Measurements from ENCODE around the gene CEP95. TPM values are rescaled to one million over a fixed set of nuclear protein-coding genes. Genes with fewer than 3 reads are reported as not detected.

Gene CEP95
- total RNA-seq, 1 donor from 2014 or later, result 23.1 TPM

GRCh38 chr17:64496348-64496785 lies 10.4 kb upstream of the CEP95 start:
- no peak for DNase-seq

GRCh38 chr17:64496786-64497564 lies 9.8 kb upstream of the CEP95 start, which contains the start of gene POLG2:
TSS of gene POLG2 (minus strand) at chr17:64497054. CDS start at chr17:64496968, 86 bp downstream.
- DNase-seq, result peak; percentile 95

- DNase-seq, result no peak
These were observed 9.2 kb upstream of the CEP95 start for GRCh38 chr17:64497565-64498035.

DNA sequence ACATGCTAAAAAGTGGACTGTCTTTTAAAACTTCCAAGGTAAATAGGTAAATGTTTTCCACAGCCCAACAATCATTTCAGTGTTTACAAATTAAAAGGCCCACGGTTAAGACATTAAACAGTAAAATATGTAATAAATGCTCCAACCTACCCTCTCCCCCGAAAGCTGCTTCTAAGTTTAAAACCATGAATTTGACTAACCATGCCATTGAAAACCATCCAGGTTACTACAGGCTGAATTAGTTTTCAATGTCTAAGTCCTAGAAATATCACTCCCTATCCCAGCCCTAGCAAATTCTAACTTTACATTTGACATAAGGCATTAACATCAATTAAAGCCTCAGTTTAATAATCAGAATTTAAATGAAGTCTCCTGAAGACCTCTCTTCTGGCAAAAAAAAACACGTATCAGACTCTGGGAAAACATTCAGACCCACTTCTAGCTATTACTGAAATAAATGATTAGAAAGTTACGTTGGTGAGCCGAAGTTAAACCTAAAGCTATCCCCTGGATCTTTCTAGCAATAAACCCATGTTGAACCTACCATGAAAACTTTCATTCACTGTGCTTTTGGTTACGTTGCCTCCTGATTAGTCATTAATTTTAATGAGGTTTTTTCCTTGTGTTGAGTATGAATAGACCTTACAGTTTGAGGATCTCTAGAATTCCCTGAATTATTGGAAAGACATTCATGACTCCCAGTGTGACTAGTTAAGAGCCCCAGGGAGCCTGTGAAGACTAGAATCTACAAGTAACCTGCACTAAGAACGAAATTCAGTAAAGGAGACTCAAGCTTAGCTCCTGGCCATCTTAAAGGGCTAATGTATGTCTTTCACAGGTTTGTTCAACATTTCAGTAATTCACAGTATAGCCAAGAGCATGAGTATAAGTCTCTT lies 8.2 kb upstream of the CEP95 start:
- DNase-seq, result peak; percentile 11

GRCh38 chr17:64499805-64500486 lies 6.8 kb upstream of the CEP95 start:
- peak; percentile 35 for DNase-seq

DNA sequence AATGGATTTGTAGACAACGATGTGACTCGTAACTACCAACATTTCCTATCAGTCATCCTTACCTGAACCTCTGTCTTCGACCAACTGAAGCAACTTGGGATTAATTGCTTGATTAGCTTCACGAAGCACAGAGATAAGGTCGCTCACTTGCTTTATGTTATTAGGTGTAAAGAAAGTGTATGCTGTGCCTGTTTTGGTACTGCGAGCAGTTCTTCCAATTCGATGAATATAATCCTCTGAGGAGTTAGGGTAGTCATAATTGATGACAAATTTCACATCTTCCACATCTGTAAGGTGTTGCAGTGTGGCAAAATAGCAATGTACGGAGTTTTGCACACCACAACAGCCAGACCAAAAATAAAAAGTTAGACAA lies 6.3 kb upstream of the CEP95 start:
- DNase-seq, result no peak

DNA sequence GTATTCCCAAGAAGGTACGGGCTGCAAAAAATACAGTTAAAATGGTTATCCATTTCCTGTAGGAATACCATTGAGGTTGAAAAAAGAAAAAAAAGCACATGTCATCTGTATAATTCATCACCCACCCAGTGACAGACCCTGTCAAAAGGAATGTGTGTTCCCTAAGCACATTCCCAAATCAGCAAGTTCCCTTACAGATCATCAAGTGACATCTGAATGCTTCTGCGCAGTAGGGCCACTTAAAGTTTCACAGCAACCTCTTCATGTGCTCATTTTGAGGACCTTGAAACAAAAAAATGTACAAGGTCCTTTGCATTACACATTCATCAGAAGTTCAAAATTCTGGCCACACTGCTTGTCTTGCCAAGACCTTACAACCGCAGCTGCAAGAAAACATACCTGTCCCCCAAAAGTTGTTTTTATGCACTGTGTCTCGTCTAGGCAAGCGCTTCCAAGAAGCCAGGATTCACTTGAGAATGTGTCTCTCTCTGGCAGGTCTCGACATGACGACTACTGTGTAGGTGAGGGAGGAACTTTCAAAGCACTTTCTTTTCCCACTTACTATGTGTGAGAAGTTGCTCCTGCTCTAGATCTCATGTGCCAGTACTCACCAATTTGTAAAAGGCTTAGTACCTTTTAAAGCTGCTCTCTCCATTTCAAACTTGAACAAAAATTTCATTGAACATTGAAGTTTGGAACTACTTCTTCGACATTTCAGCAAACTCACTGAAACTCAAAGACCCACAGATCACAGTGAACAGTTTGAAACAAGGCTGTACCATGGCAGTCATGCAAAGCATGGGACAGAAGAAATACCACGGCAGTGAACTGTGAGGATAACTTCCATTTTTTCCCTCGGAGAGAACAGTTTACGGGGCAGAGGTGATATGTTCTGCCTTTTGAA lies 5.7 kb upstream of the CEP95 start:
- DNase-seq, result peak; percentile 6

- peak; percentile 5 for DNase-seq
These were observed 4.8 kb upstream of the CEP95 start for GRCh38 chr17:64502021-64502420.

GRCh38 chr17:64502809-64503208 lies 4.0 kb upstream of the CEP95 start:
- no peak for DNase-seq

DNA sequence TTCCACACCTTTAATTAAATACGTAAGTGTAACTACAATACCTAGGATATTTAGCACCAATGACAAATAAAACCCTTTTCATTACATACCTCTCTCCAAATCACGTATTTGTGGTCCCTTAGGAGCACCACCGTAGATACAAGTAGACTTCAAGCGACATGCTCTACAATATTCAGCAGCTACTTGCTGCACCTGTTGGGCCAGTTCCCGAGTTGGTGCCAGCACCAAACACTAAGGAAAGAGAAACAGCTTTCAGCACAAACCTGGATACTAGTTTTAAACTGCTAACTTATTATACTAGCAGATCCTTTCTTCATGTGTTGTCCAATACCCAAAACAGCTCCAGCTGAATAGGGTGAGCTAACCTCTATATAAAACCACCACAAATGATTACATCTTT lies 3.4 kb upstream of the CEP95 start:
- no peak for DNase-seq

DNA sequence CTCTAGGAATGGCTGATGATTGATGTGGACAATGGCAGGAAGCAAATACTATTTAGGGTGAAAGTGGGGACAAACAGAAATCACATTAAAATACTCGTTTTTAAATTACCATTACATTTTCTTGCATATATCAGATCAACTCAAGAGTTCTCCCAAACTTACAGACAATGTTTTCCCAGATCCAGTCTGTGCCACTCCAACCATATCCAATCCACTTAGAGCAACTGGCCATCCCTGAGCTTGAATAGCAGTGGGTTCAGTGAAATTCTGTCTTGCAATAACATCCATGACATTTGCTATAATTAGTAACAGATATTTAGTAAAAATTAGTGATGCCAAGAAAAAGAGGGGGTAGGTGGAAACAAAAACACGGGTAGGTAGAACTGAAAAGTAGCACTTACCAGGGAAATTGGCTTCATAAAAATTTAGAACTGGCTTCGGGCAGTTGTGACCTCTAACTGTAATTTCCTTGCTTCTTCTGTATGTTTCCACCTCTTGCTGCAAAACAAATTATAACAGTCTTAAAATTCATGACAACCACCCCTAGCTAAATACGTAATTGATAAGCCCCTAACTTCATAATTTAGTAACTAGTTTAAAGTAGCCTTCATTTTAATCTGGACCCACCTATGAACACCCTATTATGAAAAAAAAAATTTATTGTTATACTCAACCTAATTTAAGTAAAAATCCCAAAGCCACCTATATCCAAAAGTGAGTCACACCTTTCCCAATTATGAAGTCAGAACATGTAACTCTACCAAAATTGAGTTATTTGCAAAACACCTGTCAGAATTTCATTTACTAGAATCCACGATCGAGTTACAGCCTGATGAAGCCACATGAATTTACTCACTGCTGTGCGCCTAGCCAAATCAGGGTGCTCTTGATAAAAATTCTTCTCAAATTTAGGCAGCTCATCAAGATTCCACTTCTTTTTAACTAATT lies 2.7 kb upstream of the CEP95 start:
- peak; percentile 34 for DNase-seq

DNA sequence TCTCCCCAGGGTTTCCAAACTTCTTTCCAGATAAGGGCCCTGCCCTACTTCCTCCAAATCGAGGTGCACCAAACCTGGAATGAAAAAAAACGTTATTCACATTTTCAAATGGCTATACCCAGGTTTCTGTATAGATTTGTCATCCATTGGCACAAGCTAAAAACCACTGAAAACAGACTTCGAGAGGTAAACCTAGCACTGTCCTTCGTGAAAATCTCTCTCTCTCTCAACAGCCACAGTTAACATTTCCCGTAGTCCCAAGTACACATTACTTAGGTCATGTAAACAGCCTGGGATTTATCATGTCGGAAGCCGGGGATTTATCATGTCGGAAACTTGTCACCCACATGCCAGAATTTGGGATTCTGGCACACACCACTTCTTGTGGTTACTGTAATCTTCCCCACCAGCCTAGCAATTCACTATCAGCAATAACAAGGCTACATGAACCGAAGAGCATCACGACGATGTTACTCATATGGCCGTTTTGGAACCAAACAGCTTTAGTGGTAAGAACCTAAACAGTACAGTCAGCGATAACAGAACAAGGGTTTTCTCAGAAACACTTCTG lies 1.9 kb upstream of the CEP95 start:
- DNase-seq, result peak; percentile 60

GRCh38 chr17:64505340-64506200 lies 1.2 kb upstream of the CEP95 start:
- DNase-seq, result peak; percentile 89

GRCh38 chr17:64506201-64506575 lies 589 bp upstream of the CEP95 start, which contains the start of gene DDX5:
TSS of gene DDX5 (minus strand) at chr17:64506289. CDS start at chr17:64506119, 170 bp downstream.
- peak; percentile 98 for DNase-seq

- peak; percentile 86 for DNase-seq
These were observed 621 bp downstream of the CEP95 start for GRCh38 chr17:64507413-64507782.

DNA sequence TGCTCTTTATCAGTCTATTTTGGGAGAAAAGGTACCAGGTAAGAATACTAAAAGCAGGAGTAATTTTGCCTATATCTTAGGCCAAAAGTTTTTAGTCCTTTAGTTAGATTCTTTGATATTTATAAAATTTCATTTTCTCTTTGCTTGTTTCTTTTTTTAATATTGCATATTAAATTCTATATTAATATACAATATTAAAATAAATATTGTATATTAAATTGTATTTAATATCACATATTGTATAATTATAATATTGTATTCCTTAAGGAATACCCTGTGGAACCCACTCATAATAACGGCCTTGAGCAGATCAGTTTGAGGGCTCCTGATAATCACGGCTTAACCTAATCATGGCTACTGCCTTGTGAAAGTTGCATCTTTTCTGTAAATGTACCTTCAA lies 1.9 kb downstream of the CEP95 start:
- DNase-seq, result no peak

GRCh38 chr17:64509179-64509578 lies 2.4 kb downstream of the CEP95 start:
- DNase-seq, result no peak

GRCh38 chr17:64515419-64515818 lies 8.6 kb downstream of the CEP95 start:
- DNase-seq, result no peak

GRCh38 chr17:64515829-64516228 lies 9.1 kb downstream of the CEP95 start:
- DNase-seq, result no peak

All from dermis blood vessel endothelial cell (primary cell).